Measurements from ENCODE around the gene GHRL.

GHRL gene, protein sequence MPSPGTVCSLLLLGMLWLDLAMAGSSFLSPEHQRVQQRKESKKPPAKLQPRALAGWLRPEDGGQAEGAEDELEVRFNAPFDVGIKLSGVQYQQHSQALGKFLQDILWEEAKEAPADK

DNA sequence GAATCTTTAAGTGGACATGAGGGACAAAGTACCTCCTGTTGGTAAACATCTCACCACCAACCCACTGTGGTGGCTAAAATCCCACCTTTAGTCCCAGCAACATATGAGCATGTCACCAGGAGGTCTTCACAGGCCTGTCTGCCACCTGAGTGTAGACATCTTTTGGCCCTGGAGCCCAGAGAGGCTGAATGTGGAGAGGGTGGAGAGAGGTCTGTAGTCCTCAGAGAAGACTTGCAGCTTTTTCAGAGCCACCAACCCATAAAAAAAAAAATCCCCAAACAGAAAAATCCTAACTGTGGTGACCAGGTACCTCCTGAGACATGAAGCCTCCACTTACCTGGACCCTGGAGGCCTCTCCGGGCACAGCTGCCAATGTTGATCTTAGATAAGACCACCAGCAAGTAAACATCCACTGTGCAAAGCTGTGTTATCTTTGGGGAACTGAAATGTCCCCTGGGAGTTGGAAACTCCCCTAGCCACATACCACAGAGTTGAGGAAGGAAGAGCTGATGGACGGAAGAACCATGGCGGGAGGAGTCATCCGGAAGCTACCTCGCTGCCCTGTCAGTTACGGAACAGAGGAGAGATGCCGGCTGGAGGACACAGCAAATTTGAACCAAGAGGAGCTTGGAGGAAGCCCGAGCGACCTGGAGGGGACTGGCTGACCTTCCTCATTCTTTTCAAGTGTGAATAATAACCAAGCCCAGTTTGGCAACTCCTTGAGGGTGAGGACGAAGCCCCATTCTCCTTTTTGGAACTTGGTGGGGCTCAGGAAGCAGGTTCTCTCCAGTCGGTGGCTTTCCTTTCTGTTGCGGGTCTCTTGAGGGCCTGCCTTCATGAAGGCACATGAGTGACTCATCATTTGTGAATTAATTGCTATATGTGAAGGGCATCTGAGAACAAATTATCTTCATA is at the start of gene GHRL:
GHRL (minus strand) TSS at position 443 of the 915 bp plus-strand sequence. CDS start 2,767 bp downstream, outside the sequence.
- DNase-seq (ENCODE audit: low read depth) = no peak

DNA sequence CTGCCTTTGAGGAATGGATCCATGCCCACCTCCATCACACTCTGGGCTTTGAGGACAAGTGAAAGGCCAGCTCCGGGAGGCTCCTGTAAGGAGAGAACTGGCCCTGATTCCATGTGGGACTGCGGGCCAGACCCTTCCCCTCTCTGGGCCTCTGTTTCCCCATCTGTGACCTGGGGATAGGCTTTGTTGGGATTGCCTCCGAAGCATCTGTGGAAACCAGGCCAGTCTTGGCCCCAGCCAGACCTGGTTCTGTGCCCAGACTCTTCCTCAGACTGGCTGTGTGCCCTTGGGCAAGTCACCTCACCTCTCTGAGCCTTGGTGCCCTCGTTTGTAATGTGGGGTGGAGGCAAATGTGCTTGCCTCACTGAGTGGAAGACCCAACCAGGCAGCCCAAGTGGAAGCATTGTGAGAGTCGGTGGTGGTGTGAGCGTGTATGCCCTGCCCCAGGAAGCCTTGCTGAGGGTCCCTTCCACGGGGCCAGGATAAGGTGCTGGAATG is 49.2 kb upstream of the GHRL start:
- DNase-seq (ENCODE audit: low read depth) = no peak

DNA sequence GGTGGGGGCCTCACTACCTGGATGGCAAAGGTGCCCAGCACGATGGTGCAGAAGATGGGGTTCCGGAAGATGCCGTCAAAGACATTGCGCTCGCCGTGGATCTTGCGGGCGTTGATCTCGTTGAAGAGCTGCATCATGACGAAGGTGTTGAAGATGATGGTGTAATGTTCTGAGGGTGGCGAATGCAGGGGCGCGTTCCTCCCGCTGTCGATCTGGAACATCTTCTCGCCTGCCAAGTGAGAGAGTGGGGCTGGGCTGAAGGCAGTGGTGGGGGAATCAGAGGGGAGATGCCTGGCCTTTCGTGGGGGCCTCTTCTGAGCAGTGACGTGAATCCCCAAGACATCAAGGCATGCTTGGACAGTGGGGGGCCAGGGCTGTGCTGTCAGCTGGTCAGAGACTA is 47.7 kb upstream of the GHRL start:
- DNase-seq (ENCODE audit: low read depth) = no peak

DNA sequence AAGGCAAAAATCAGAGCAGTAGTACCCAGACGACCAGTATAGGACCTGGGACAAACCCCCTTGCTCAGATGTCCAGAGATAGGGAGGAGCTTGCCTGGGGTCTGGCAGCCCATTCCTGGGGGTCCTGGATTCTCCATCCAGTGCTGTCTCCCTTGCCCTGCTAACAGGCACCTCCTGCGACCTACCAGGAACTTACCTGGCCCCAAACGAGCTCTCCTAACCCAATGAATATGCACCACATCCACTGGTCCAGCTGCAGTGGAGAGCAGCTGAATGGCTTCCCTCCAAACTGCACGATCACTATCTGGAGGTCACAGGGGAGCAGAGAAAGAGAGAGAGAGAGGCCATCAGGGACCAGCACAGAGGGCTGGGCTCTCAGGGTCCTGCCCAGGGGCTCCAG is 47.3 kb upstream of the GHRL start:
- no peak for DNase-seq (ENCODE audit: low read depth)

DNA sequence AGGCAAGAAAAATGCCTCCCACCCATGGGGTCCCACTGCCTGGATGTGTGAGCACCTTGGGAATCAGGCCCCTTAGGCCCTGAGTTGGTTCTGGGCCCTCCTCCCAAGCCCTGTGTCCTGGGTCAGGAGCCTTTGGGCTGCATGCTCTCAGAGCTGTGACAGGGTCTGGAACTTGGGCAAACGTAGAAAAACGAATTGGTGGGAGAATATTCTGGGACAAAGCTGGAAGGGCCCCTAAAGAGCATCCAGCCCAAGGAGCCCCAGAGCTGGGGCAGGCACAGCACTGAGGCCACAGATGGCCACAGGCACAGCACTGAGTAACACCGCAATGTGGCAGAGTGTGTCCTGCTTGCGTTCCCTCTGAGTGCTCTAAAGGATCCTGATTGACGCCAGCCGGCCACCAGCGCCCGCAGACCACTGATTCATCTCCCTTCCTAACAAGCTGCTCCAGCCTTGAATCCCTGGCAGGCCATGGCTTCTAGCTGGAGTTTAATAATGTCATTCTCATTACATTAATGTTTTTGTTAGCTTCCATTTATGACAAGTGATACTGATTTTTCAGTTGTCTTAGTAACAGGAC is 46.7 kb upstream of the GHRL start:
- DNase-seq (ENCODE audit: low read depth) = no peak

DNA sequence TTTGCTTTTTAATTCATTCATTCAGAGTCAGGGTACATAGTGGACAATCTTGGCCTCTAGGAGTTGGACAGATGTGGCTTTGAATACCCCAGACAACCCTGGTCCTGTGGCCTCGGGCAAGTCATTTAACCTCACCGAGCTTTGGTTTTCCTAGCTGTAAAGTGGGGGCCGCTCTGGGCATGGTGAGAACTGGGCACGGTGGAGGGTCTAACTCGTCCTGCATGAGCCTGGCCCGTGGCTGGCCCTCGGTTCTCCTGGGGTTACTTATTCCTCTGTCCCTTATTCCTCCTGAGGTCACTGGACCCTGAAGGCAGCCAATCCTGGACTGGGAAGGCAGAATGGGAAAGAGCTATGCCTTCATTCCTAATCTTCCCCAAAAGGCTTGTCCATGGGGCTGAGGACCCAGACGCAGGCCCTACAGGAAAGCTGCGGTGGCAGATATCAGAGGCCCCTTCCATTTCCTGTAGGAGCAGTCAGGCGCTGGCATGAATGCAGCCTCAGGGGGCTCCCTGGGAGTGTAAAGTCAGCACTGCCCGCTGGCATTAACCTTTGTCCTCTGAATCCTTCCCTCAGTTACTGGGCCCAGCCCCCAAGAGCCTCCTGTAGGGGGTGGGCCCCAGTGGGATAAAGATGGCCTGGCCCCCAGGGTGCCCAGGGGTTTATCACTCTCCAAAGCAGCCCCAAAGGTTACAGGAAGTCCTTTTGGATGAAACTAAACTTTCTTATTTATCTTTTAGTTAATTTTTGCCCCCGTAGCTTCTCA is 46.0 kb upstream of the GHRL start:
- no peak for DNase-seq (ENCODE audit: low read depth)

DNA sequence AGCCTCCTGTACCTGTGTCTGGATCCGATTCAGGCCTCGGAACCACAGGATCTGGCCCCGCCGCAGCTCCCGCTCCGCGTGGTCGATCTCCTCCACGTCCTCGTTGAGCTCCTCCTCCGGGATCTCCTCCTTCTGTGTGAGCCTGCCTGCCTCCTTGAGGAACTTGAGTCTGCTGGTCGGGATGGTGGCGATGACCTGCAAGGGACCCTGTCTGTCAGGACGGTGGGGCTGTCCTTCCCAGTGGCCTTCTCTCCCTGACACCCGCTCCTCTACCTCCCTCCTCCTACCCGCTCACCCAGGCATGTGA is 45.4 kb upstream of the GHRL start:
- no peak for DNase-seq (ENCODE audit: low read depth)

DNA sequence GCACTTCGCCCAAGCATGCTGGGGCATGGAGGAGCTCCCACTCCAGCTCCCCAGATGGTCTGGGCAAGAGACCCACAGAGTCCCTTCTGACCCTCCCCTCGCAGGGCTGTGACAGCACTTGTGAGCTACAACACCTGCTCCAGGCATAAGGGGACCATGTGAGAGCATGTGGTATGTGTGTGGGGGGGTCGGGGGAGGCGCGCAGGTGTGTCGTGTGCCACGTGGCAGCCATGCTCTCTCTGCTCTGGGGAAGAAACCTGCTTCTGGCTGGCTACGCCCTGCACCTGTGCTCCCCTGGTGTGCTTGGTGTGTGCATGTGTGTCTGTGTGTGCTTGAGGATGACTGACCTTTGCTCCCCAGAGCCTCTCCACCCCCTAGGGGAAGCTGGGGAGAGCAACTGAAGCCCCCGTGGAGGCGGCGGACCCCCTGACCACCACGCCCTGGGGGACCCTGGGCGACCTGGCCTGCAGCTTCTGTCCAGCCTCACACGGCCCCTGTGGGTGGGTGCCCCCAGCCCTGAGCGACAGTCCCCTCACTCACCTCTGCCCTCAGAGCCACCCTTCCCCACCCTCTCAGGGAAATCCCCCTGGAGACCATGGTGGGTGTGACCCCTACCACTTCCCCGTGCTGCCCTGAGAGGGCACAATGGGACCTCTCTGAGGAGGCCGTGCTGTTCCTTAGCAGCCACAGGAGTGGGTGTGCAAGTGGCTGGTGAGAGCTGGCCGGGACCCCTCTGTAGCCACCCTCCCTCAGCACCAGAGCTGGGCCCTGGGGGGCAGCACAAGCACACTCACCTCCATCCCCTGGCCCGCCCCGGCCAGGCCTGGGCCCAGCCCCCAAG is 44.8 kb upstream of the GHRL start:
- no peak for DNase-seq (ENCODE audit: low read depth)

DNA sequence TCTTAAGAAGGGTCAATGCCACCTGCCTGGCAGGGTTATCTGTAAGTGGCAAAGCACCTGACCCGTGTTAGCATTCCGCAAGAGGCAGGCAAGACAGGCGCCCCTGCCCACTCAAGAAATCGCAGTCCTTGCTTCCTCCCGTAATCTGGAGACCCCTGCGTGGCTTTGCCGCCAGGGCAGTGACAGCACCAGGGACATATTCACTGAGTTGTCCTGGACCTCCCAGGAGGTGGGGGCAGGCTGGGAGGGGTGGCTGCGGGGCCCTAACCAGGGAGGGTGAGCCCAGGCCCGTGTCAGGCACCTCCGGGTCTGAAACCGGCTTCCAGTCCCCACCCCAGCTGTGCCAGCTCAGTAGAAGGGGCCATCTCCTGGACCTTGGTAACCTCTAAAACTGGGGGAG is 44.0 kb upstream of the GHRL start:
- DNase-seq (ENCODE audit: low read depth) = no peak

DNA sequence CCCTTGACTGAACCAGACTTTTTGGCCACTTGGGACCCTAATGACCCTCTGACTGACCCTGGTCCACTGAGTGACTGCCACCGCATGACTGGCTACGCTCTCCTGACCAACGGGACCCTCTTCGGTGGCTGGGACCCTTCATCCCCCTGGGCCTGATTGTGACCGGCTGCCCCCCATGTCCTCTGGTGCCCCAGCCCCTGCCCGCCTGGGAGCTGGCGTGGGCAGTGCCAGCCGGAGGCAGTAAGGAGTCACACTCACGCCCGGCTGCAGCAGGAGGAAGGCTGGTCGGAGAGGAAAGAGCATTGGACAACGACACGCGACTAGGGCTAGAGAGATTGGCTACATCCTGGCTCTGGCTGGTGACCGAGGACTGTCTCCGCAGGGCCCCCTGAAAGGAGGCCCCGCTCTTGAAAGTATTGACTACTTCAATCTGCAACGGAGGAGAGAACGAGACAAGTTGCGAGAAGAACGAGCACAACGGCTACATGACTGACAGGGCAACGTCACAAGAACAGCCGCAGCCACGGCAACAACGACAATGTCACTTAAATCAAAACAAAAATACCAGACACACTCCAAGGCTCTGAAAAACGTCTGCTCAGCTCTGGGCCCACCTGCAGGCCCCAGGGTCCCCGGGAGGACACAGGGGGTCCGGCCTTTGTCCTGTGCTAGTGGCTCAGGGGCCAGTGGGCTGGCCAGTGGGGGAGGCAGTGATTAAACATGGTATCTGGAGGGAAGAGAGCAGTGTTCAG is 43.3 kb upstream of the GHRL start:
- DNase-seq (ENCODE audit: low read depth) = no peak

DNA sequence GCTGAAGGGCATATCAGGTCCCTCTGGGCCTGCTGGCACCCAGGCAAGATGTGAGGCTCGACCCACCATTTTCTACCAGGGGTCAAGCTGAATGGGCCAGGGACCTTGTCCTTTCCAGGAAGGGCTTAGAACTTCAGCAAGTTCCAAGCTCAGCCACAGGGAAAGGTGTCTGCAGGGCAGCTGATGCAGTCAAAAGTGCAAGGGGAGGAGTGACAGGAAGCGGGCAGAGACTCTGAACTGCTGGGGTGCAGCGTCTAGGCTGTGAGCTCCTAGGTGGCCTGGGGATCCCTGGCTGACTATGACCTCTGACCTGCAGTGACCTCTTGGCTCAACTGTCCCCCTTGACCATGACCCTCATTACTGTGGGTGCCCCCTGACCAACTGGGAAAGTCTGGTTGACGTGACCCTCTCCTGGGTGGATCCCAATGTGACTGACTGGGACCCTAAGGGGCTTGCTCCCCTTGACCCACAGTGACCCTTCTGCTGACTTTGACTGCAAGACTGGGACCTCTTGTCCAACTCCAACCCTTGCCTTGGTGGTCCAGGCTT is 42.5 kb upstream of the GHRL start:
- no peak for DNase-seq (ENCODE audit: low read depth)

DNA sequence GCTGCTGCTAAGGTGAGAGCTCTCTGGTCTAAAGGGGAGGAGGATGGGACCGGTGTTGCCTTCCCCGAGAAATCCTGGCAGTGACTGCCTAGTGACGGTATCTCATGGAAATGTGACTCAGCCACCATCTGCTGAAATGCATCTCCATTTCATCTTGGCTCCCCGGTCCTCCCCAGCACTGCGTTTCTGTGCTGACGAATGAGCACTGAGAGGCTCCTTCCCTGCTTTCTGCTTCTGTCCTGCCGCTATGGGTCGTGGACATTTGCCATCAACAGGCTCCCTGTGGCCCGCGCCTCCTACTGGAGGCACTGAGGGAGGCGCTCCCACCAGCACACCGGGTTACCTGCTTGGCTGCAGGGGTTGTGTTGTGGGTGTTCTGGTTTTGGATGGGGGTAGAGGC is 41.7 kb upstream of the GHRL start:
- DNase-seq (ENCODE audit: low read depth) = no peak

DNA sequence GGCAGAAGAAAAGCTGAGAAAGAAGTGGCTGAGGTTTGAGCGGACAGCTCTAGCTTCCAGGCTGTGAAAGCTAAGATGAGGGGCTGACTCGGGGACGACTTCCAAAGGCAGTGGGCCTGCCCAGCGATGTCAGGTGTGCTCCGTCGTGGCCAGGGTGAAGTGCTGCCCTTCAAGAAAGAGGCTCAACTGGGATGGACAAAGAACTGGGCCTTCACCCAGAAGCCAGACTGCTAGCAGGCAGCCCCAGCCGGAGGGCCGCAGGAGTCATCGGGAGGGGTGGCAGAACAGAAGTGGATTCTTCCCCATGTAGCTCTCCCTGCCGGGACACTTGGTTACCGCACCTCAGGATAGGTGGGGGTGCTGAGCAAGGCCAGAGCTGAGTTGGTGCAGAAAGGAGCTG is 41.3 kb upstream of the GHRL start:
- DNase-seq (ENCODE audit: low read depth) = no peak

DNA sequence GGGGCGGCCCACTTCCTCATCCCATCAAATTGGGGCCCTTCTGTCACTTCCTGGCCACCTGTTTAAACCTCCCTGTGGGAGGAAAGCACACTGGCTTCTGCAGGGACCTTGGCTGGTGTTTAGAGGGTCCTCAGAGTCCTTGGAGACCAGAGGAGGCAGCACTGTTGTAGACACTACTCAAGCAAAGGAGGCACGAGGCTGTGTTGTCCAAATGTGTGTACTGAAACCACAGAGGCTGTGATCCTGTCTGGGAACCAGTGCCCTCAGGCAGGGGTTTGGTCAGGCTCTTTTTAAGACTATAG is 40.6 kb upstream of the GHRL start:
- DNase-seq (ENCODE audit: low read depth) = no peak

DNA sequence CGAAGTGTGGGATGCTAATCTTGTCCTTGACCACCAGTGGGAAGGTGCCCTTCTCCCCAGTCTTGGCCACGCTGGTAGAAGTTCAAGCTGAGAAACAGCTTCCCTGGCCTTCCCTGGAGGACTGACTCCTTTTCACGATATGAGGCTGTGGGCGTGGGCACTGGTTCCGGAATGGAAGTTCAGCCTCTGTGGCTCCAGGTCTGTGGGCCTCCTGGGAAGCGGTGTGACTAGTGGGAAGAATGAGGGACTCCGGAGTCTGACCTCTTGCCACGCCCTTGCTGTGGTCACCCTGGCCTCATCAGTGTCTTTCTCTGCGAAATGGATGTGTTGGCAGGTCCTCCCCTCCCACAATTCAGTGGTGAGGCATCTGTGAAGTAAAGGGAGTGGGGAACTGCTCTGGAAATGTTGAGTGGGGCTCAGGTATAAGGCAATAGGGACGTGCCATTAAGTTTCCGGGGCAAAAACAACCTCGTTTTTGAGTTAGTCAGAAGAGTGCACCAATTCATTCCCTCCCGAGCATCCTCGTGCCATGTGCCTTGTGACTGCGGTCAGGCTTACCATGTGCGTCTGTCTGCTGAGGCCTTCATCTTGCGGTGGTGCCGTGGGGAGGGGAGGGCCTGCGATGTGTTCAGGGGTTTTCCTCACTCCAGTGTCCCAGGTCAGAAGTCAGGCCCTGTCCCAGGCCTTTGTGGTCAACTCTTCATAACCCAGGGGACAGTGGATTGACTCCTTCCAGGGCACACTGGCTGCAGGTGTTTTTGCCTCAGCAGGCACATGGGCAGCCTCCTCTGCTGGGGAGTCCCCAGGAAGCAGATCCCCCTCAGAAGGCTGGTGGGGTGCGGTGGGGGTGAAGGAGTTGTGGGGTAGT is 40.0 kb upstream of the GHRL start:
- no peak for DNase-seq (ENCODE audit: low read depth)

DNA sequence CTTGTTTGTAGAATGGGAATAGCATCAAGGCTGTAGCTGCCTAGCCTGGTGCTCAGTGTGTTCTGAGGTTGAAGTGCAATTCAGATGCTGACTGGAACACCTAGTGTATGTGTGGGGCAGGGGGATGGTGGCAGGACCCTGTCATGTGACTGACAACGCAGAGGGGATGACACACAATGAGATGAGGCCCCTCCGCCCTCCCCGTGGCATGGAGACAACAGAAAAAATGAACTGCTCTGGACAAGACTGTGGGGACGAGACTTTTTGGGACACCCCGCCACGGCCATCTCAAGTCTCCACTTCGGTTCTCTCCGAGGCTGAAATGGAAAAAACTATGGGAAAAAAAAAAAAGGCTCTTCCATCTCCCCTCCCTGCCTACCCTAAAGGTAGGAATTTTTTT is 38.6 kb upstream of the GHRL start:
- no peak for DNase-seq (ENCODE audit: low read depth)

DNA sequence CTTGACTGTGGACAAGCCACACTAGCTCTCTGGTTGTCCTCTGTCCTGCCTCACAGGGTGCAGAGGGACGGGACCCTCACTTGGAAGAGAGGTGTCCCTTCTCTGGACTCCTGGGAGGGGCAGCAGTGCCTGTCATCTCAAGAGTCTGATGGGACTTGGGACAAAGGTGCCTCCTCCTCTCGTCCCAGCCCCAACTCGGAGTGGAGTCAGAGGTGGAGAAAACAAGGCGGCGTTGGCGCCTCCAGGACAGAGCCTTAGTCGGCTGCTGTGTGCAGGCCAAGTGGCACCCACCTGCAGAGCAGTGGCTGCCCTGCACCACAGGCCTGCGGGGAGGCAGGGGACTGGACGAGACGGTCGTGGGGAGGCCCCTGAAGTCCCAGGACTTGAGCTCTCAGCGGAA is 37.6 kb upstream of the GHRL start:
- no peak for DNase-seq (ENCODE audit: low read depth)

DNA sequence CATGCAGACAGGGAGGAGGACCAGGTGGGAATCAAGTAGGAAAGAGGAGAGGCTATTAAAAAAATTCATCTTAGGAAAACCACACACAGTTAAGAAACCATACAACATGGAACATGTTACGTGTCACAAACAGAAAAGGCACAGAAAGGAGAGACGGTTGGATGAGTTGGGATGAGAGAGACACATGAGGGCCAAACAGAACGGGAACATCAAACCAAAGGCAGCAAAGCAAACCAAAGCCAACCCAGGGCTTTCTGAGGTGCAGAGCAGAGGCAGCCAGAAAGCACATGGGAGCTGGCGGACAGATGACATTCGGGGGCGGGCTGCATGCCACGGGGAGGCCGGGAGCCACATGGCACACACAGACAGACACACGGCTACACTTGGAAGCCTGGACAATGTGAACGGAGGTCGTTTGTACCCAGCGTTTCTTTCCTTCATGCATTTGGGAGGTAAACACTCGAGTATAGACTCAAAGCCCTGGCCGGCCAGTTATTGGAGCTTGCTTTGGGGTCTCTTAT is 36.8 kb upstream of the GHRL start:
- DNase-seq (ENCODE audit: low read depth) = no peak

DNA sequence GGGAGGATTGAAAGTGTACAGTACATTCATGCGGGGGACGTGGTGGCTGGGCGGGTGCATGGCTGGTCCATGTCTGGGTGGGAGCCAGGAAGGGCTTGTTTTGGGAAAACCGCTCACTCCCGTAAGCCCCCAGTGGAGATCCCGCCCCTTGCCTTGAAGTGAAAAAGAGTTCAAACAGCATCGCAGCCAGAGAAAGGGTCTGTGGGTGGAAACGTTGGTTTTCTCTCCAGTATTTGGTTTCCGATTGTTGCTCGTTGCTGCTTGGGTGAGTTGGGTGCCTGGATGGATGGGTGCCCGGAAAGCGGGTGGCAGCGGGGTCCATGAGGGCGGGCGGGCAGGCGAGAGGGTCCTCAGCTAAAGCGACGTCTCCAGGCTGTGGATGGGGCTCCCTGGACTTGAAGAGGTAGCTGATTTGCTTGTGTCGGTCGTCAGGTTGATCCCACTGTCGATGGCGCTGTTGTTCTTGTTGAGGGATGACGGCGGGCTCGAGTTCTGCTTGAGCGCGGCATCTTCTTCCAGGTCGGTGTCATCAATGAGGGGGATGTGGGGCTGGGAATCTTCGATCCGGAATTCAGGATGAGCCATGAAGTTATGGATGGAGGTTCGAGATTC is 35.8 kb upstream of the GHRL start:
- no peak for DNase-seq (ENCODE audit: low read depth)
